Muscle of arm (tissue), 12 donors: ENCODE measurements around the gene EML5. TPM values are rescaled to one million over a fixed set of nuclear protein-coding genes. Genes with fewer than 3 reads are reported as not detected.

ENCODE experiments used
- DNase-seq: peaks from one replicate; pipeline ENCODE4 v3.0.0-alpha.2; 2013
- polyA plus RNA-seq, 12 donors: library from polyadenylated mRNA; unstranded; fragments of 120-200 nt; gene quantifications; one replicate each; pipeline ENCODE4 v1.2.1, GENCODE V29; 2013; ENCODE audit not compliant: insufficient read length in 12 of 12

The EML5 gene
- polyA plus RNA-seq, 12 donors, result 0.87 to 1.9 (median 1.1) TPM; not detected in 1

DNA sequence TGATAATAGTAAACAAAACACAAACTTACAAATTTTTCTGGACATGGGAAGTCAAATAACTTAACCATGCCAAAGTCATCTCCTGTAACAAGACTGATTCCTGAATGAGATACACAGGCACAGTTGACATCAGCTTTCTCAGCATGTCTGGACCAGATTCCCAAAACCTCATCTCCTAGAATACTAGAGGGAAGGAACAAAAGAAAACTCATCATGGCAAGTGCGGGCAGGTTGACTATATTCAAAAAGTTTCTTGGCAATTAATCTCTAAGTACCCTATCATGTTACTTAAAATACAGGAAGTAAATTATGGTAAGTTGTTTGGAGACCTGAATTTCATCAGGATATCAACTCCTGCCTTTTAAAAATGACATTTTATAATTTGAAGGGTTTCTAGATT is 176.1 kb downstream of the EML5 start:
- DNase-seq, result no peak

DNA sequence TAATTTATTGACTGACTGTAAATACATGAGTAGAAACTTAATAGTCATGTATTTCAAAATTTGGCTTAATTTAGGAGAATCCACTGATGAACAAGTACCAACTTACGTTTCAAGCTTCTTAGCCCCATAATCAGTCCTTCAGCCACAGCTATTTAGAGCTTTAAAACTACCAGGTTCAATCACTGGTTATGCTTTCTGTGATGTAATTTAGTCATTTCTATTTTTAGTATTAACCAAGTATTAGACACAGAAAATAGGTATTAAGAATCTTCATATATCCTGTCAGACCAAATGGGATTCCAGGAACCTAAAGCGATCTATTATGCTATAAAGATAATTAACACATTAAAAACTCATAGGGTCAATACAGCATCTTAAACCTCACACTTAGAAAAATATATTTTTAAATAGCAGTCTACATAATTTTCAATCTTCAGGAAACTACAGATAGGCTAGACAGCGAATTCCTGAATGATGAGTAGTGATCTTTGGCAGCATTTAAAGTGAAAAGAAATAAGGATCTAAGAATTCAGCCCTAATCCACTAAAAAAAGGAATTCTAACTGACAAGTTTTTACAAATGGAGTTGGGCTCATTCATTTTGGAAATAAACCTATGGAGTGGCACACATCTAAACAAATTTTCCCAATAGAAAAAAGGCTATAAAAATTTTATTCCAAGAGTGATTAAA is 178.4 kb downstream of the EML5 start:
- peak; percentile 9 for DNase-seq

DNA sequence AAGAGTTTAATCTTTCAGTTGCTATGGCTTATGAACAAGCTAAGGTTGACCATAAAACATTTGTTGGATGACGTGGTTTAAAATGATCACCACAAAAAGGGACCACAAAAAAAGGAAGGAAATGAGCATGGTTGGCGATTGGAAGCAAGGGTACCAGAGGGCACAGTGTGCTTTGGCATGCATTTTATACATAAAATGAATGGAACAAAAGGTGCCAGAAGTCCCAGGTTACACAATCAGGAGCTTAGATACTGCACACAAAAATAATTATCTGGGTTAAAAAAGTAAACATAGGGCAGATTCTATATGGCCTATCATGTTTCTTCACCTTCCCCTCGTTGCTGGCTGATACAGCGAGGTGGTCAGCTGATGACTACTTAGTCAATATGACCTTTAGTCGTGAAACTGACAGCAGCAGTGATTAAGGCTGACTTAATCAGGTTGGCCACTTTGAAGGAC is 179.2 kb downstream of the EML5 start:
- no peak for DNase-seq

DNA sequence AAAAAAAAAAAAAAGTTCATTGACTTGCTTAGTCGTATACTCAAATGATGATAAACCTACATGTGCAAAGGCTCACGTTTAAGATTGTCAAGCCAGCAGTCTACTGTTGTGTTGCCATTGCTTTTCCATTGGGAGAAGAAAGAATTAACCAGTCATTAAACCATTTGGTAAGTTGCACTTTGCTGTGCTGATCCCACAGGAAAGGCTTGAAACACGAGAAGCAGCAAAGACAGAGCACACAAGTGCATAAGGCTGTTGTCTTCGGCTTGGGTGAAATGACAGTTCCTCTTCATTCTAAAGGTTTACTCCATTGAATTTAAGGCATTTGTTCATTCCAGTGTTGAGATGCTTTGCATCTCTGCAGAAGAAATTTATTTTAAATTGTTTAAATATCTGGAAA is 179.8 kb downstream of the EML5 start:
- no peak for DNase-seq

DNA sequence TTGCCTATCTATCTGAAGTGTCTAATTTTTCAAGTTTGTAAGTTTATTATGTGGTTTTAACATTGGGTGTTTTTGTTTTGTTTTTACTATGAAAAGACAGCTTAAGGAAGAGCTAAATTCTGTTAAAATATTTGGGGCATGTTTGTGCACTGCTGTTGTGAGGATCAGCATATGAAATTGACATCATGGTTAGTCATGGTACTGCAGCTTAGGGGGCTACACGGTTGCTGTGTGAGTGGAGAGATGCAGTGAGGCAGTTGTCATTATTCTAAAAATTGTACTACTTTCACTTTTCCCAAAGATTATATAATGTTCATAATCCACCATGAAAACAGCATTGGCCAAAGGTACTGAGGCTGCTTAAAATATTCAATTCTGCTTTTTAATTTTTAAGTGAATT is 180.9 kb downstream of the EML5 start:
- no peak for DNase-seq

DNA sequence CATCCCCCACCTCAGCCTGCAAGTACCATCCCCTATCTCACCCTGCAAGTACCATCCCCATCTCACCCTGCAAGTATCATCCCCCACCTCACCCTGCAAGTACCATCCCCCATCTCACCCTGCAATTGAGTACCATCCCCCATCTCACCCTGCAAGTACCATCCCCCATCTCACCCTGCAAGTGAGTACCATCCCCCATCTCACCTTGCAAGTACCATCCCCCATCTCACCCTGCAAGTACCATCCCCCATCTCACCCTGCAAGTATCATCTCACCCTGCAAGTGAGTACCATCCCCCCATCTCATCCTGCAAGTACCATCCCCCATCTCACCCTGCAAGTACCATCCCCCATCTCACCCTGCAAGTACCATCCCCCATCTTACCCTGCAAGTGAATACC is 184.9 kb downstream of the EML5 start:
- no peak for DNase-seq

DNA sequence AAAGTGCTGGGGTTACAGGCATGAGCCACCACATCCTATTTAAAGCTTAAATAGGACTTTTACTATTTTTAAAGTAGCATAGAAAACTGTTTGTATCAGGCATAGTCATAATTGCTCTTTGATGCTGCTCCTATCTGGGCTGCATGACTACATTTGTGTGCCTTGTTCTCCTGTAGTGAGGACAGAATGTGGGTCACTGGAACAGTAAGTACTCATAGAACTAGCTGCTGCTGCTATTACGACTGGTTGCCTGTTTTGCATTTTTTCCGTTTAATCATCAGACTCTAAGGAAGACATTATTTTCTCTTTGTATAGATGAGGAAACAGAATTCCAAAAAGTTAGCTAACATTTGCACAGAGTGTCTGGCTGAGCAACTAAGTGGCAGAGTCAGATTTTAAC is 187.2 kb downstream of the EML5 start:
- DNase-seq, result no peak

DNA sequence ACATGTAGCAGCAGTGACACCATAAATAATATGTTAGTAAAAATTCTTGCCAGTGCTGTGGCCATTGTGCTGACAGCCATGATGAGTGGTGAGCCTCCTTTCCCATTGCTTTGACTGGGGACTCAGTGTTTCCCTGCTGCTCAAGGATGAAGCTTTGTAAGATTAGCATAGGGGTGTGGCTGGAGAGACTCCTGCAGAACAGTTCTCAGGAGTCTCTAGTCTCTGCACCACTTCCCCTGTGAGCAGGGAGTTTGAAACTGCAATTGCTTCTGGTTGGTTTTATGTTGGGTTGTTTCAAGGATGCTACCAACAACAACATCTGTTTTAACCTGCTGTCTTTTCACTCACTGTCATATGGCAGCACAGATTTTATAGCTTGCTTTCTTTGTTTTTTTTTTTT is 188.5 kb downstream of the EML5 start:
- DNase-seq, result no peak

DNA sequence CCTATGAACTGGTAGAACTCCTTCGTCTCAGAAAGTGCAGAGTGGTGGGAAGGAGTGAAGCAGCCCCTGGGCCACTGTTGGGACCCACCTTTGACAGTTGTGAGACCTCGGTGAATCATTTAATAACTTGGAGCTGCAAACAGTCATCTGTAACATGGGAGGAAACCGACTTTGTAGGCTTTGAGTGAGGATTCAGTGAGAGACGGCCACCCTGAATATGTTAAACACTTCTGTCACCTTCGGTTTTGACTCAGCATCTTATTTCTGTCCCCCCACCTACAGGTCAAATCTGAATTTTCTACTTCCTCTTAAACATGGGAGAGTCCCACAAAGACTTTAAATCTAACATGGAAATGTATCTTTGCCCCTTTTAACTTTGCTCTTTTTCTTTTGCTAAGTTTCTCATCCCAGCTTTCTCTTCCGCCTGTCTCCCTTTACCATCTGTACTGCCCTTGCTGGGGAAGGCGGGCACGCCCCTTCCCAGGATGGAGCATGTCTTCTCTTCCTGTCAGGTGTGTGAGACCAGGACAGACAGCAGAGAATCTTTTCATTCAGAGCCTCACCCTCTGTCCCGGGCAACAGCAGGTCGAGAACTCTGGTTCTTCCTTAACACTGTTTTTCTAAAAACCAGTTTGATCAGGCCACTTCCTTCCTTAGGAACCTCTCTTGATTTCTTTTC is 192.9 kb downstream of the EML5 start:
- DNase-seq, result no peak

DNA sequence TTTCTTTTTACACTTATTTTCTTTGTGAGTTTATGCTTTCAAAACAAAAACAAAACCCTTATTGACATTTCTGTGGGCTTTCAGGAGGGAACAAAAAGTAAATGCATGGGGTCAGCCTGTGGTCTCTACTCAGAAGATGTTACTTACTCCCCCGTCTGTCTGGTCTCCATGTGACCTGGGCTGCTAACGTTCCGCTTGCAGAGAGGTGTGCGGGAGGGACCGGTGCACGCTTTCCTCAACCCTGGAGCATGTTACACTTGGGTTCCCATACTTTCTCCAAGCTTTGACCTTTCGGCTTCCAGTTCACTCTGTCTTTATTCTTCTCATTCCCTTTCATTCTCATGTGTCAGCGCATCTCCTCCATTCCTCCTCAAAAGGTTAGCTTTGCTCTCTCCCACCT is 193.4 kb downstream of the EML5 start:
- DNase-seq, result no peak

DNA sequence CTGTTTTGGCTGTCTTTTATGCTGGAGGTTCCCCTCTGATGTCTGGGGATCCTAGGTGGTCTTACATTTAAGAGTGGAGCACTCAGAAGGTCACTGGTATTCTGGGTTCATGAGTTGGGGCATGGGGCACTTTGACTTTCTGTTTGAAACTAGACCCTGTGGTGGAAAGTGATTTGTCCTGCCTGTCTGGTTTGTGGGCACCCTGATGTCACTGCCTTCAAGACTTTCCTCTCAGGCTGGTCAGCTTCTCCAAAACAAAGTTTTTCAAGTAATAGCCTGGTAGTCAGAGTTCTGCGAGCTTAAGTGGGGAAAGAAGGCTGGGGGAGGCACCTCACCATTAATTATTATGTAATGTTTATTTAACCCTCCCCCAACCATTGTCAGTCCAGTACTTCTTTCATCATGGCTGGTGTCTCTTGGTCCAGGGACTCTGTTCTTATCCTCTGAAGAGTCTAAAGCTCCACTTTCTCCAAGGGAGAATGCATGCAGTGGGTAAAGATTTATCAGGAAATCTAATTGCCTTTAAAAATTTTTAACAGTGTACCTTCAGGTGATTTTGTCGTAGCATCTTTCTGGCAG is 194.6 kb downstream of the EML5 start:
- no peak for DNase-seq

DNA sequence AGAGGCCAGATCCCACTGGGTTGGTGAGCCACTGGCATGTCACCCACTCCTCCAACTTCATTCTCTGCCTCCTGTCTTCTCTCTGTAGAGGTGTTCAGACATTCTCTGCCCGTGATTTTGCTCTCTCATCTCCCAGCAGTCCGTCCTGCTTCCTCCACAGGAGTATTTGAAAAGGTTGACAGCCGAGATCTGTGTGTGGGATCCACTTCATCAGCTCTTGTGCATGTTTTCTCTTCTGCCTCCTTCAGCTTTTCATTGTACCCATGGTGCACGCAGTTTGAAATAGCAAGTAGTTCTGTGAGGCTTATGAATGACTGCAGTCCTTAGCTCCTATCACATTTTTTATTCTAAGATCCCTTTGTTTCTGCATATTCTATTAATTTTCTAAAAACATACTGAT is 195.2 kb downstream of the EML5 start:
- no peak for DNase-seq

DNA sequence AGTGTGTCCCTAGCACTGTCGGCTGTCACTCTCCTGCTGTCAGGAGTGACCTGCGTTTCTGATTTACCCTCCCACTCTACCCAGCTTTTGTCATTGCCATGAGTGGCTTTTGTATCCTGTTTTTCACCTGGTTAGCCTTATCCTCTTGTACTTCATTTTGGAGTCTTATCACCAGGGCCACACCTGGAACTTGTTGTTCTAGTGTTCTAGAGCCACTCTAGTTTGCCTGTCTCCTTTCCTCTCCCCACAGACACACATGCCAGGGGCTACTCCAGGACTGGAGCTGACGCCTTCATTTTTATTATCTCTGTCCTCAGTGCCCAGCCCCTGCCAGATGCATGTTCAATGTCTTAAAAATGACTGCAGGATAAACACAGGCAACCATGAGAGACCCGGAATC is 195.7 kb downstream of the EML5 start:
- no peak for DNase-seq

DNA sequence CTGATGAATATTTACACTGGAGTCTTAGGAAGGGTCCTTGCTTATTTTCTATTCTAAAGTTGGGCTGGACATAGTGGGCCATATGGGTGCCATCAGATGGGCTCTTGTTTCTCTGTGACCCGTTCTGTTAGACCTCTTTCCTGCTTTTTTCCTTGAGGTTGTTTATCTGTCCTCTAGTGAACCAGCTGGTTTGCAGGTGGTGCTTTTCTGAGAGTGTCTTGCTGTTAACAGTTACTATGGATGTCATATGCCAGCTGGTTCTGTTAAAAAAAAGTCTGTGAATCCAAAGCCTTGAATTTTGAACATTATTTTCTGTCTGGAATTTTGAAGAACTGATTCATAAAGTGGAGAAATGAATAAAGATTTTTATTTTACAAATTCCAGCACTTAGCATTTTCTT is 200.7 kb downstream of the EML5 start:
- no peak for DNase-seq

DNA sequence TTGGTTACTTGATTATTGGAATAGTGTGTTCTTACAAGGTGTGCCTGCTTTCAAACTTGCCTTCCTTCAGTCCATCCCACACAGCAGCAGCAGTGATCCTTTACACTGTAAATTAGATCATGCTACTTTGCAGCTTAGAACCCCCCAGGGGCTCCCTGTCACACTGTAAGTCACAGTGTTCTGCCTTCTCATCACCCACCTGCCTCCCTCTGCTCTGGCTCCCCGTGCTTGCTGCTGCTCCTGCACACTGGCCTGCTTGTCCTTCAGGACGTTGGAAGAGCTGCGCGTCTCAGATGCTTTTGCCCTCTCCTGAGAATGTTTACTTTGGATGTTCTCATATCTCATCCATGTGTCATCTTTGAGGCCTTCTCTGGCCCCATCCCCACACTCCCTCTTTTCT is 202.6 kb downstream of the EML5 start:
- DNase-seq, result no peak

DNA sequence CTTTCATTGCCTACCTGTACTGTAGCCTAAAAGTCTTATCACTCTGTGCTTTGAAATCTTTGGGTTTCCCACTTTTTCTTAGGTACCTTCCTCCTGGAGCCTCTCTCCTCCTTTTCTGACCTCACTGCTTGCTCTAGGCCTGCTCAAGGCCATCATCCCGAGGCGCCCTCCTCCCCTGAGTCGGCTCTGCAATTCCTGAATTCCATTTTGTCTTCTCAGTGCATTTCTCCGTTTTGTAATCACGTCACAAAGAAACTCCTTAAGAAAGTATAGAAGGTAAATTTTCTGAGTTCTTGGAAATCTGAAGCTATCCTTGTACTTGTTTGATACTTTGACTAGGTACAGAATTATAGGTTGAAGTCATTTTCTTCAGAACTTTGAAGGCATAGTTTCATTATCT is 204.7 kb downstream of the EML5 start:
- DNase-seq, result no peak

DNA sequence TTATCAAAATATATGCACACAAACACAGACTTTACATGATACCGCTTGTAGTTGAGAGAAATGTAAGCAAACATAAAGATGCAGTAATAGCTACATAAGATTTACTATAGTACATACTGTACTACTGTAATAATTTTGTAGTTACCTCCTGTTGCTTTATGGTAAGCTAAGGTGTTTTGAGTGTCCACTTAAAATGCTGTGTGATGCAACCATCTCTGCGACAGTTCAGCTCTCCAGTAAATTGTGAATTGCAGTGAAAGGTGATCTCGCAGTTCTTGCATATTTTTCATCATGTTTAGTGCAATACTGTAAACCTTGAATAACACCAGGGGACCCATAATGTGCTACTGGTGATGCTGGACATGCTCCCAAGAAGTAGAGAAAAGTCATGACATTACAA is 208.3 kb downstream of the EML5 start:
- DNase-seq, result no peak

DNA sequence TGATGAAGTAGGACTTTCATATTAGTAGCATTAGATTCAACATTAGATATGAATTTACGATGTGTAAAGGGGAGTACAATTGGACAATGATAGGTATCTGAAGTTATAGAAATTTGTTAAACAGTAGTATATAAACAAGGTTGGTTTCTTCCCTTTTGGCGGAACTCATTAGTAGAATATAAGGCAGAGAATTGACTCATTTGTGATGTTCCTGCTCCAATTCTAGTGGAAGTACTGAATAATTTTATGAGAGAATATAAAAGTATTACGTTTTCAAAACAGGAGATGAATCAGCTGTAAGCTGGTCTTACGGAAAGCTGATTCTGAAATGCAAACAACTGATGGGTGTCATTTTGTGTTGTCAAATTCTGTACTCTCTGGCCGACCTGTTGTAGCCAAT is 216.5 kb downstream of the EML5 start:
- no peak for DNase-seq

DNA sequence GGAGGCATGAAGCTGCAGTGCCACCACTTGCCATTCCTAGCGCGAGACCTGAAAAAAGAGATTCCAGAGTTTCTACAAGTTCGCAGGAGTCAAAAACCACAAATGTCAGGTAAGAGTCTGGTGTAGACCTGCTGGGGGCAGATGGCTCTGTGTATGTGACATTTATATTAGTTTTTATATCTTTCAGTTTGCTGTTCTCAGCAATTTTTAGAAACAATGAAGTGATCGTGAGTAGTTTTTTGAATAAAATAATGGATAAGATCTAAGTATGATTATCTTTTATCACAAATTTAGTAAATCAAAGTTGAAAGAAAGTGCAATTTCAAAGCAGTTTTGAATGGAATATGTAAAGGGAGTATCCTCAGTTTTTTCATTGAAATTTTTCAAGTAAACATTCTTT is 220.6 kb downstream of the EML5 start:
- DNase-seq, result no peak

DNA sequence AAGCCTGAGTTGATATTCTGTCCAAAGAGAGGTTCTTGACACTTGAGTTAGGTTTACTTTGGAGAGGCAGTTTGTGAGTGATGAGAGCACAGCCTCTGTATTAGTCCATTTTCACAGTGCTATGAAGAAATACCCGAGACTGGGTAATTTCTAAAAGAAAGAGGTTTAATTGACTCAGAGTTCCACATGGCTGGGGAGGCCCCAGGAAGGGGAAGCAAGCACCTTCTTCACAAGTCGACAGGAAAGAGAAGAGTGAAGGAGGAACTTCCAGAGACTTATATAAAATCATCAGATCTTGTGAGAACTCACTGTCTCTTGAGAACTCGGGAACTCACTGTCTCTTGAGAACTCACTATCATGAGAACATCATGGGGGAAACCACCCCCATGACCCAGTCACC is 224.6 kb downstream of the EML5 start:
- no peak for DNase-seq

DNA sequence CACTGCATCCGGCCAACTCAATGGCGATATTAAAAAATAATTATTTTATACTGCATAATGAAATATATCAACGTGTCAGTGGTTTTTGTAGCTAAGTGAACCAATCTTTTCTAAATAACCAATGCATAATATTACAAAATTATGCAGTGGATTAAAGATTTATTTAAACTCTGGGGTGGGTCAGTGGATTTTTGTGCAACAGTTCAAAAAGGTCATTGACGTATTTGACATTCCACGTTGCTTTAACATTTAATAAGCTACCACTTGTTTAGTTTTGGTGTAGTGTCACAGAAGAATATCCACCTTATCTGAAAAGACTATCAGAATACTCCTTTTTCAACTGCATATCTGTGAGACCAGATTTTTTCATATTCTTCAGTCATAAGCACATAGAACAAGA is 227.3 kb downstream of the EML5 start:
- no peak for DNase-seq

DNA sequence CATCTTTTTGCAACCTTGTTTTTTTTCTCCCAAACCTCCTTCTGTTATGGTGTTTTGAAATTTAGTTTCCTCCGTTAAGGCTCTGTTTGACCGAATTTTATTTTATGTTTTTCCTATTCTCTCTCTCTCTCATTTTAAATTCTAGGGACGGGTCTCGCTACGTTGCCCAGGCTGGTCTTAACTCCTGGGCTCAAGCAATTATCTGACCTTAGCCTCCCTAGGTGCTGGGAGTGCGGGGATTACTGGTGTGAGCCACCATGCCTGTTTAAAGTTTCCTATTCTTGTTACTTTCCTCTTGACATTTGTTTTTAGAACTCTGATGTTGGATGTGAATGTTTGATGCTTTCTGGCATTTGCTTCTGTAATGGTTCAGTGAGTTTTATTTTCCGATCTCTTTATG is 228.9 kb downstream of the EML5 start:
- no peak for DNase-seq

DNA sequence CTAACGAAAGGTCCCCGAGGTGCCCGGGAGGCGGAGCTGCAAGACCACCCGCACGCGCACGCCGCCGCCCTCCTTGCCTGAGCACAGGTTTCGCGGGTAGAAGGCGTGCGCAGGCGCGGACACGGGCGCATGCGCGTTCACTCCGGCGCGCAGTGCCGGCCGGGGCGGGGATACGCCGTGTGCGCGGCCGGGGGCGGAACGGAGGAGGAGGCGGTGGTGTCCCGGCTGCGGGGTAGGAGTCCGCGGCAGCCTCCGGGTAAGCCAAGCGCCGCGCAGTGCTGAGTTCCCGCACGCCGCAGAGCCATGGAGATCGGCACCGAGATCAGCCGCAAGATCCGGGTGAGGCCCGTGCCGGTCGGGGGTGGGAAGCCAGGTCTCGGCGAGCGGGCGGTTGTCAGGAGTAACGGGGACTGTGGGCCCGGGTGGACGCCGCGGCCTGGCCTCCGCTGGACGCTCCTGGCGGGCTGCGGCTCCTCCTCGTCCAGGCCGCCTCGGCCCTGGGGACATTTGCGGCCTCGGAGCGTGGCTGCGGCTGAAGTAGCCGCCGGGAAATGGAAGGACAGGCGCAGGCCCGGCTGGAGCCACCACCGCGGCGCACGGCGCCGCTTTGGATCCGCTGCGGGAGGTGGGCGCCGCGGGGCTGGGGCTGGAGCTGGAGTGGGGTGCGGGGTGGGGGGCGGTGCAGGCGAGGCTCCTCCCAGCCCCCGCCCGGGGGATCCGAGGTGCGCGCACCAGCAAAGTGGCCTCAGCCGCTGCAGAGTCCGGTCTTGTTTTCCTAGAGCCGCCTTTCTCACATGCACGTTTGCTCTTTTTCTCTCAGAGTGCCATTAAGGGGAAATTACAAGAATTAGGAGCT is 229.7 kb downstream of the EML5 start, which contains the start of gene ZC3H14:
TSS of gene ZC3H14 (plus strand) at position 207 of the 856 bp plus-strand sequence. CDS start at position 304, 97 bp downstream.
- peak; percentile 90 for DNase-seq
